HG02885 (cell line): Measurements from ENCODE around the gene NBAS.
"Not testable (repeated sequence)": the region's sequence is repeated elsewhere in the genome, so short reads cannot be mapped to it uniquely, and the experiment has no call there.

Experiments
- ATAC-seq: cut with Tn5 transposase; IDR thresholded peaks from one replicate; pipeline ENCODE4 v1.9.1; 2021; ENCODE audit warnings: mild to moderate bottlenecking; ENCODE audit not compliant: unreplicated experiment, poor library complexity

NBAS gene

DNA sequence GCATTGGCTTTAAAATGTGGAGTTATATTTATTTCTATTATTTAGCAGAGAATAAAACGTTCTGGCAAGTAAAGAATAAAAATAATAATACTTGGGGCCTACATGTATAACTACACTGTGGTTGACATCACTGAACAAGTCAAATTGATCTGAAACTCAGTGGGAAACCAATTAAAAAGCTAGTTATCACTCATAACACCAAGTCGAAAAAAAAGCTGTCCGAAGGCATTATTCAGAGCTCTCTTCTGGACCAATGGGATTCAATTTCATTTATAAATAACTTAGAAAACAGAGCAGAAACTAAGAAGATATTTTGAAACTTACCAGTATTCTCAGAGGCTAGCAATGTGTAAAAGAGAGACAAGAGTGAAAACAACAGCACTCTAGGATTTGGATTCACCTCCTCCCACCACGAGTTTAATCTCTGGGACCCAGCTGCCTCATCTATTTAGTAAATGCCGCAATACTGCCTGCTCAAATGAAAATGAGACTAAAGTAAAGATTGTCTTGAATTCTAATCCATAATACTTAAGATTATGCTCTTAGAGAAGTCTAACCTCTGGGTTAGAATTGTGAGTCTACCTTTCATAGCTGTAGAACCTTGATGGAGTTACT, 128.4 kb downstream of the NBAS start:
- ATAC-seq = no peak

- no peak for ATAC-seq
Observed at GRCh38 chr2:15429032-15429431, 132.1 kb downstream of the NBAS start.

DNA sequence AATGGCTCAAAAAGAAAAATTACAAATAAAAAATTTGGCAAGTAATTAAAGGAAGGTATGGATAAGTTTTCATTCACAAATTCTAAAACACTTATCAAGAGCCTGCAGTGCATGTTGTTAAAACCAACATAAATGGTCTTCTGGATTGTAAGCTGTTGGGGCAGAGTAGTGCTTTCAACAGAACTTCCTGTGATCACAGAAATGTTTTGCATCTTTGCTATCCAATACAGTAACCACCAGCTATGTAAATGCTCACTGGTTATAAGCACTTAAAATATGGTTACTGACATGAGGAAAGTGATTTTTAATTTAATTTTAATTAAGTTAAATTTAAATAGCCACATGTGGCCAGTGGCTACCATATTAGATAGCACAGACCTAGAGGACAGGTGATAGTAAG, 133.1 kb downstream of the NBAS start:
- ATAC-seq = no peak

DNA sequence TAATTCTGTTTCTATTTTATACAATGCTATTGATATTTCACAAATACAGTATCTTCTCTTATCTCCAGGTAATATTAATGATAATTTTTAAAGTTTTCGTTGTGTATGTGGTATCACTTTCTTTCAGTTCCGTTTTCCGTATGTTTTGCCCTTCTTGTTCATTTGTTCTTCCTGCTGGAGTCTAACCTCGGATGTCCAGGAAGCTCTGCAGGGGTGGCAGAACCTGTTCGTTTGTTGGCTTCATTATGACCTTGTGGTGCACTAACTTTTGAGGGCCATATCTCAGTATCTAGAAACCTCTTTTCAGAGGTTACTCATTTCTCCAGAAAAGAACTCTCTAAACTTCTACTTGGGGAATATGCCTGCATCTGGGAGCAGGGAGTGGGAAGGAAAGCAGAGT, 134.5 kb downstream of the NBAS start:
- ATAC-seq = no peak

DNA sequence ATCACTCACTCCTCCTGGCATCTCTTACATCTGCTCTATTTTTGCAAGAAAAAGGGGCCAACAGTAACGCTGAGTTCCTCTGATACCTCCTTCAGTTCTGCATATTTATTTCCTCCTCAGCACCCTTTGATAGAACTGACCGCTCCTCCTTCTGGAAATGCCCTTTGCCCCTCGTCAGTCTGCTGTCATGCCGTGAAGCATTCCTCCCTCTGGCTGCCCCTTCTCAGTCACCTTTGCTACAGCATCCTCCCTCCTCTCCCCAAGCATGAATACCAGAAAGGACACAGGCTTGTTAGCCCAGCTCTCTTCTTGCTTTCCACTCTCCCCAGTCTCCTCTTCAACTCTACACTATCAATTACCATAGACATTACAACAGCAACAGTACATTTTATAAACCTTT, 135.4 kb downstream of the NBAS start:
- no peak for ATAC-seq

DNA sequence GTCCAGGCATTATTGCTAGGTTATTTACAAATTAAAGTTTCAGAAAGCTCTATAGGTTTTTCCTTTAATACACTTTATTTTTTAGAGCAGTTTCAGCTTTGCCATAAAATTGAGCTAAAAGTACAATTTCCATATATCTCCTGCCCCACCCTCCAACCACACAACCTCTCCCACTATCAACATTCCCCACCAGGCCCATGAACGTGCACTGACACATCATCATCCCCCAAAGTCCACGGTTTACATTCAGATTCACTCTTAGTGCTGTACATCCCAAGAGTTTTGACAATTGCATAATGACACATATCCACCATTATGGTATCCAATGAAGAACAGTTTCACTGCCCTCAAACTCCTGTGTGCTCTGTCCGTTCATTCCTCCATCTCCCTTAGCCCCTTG, 139.4 kb downstream of the NBAS start:
- ATAC-seq = no peak

- ATAC-seq = no peak
Observed at GRCh38 chr2:15415748-15416147, 145.4 kb downstream of the NBAS start.

GRCh38 chr2:15412779-15413178, 148.4 kb downstream of the NBAS start:
- ATAC-seq = no peak

- ATAC-seq = no peak
Observed at GRCh38 chr2:15412309-15412708, 148.8 kb downstream of the NBAS start.

DNA sequence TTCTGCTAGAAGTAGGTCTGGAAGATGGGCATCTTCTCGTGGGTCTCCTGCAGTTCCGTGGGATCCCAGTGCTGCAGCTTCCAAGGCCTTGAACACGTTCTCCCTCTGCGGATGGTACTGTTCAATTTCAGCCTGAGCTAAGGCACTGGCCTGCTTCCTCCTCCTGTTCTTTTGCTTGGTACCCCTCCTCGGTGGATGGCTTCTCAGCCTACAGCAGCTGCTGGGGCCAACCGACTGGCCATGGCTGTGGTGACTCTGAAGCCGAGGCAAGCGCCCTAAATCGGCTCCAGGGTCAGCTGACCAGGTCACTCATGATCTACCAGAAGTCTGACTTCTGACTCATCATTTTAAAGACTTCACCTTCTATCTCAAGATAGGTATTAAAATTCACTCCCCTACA, 150.2 kb downstream of the NBAS start:
- ATAC-seq = no peak

DNA sequence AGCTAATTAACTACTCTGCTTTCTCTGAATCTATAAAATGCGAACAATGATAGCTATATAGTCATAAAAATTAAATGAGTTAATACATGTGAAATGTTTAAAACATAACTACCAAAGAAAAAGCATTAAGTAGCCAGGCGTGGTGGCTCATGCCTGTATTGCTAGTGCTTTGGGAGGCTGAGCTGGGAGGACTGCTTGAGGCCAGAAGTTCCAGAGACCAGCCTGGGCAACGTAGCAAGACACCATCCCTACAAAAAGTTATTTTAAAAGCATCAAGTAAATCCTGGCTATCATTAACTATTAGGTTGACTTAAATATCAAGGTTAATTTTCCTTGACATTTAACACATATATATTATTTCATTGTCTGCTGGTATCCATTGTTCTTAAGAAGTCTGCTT, 152.4 kb downstream of the NBAS start:
- no peak for ATAC-seq

- no peak for ATAC-seq
Observed at GRCh38 chr2:15407666-15408065, 153.5 kb downstream of the NBAS start.

GRCh38 chr2:15404511-15404910, 156.6 kb downstream of the NBAS start:
- ATAC-seq = not testable (repeated sequence)

DNA sequence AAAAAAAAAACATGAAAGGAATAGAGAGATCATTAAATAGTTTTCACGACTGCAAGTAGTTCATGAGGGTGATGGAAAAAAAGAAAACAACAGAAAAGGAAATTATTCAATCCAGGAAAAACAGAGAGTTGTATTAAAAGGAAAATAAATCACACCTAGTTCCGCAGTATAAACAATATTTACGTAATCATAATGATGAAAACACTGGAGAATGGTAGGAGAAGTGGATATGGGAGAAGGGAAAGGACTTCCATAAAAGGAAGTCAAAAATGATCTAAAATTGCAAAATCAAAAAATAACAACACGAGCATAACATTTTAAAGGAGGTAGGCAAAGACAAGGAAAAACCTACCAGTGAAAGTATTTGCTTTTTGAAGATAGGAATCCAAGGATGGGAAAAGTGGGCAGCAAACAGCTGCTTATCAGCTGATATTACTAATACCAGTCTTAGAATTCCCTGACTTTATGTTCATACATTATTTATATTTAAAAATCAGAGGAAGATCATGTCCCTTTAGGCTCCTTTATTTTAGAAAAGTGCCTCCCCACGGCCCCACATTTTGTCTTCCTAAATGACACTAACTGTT, 160.8 kb downstream of the NBAS start:
- no peak for ATAC-seq

DNA sequence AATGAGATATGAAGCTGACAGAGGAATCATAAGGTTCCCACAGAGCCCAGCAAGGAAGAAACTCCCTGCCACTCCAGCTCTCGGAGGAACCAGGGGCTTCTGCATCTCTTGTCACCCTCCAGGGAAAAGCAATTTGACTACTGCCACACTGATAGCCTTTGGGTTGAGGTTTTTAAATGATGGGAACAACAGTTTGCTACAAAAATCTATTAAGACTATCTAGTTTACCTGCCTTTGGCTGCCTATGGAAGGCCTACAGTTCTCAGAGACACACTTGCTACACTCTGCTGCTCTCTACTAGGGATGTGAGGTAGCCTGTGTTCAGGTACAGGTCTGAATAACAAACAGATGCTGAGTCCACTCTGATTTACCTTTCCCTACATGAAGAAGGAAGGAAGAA, 161.9 kb downstream of the NBAS start:
- no peak for ATAC-seq

- no peak for ATAC-seq
Observed at GRCh38 chr2:15391751-15392150, 169.4 kb downstream of the NBAS start.

DNA sequence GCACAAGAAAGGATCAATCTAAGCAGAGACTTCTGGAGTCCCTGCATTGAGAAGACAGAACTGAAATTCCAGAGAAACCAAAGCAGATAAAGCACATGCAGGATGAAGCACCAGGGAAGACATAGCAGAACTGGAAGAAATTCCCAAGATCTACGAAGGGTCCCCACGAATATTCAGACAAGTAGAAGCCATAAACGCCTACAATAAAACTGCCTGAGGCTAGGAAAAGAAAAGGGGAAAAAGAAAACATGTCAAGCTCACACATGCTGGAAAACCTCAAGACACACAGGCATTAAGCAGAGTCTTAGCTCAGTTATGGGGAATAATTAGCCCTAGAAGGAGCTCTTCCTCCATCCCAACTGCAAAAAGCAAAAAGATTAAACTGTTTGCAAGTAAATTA, 171.2 kb downstream of the NBAS start:
- ATAC-seq = no peak

GRCh38 chr2:15389326-15389700, 171.8 kb downstream of the NBAS start:
- no peak for ATAC-seq

GRCh38 chr2:15388406-15389325, 172.5 kb downstream of the NBAS start:
- no peak for ATAC-seq

DNA sequence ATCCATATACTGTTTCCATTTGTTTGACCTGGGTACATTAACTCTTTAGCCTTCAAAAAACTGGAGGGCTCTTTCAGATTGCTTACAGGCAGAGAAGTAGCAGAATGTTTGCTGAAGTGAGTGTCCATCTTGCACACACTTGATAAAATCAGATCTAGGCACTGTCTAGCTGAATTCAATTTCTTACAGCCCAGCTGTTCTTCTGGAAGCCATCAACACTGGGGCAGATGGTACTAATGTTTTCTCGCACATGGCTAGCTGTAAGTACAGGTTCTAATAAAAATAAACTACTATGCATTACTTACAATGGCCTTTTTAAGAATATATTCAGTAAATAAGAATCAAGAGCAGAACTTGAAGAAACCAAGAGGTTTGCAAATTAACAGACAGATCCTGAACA, 175.9 kb downstream of the NBAS start:
- no peak for ATAC-seq

- ATAC-seq = no peak
Observed at GRCh38 chr2:15383695-15384350, 177.3 kb downstream of the NBAS start.
